ENCODE measurements around the gene OR2T35.
"Not testable (repeated sequence)": the region's sequence is repeated elsewhere in the genome, so short reads cannot be mapped to it uniquely, and the experiment has no call there.

OR2T35 gene

DNA sequence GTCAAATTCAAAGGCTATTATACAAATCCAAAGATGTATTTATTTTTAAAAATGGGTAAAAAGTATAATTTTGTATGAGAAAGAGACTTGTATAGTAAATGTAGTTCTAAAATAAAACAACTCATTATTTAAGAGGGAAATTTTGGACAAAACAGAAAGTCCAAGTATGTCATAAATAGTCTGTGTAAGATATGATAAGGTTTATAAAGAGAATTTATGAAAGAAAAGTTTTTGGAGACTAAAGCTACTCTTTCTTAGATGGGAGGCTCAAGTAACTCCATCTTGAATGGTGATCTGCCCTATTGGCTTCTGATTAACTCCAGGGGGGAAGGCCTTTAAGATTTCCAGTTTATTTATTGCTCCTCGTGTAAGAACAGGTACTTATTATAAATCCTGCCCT is 24.9 kb upstream of the OR2T35 start:
- Histone ChIP-seq H3K36me3 (ENCODE audit: control insufficient read depth, insufficient read depth, low read length) (no peaks in the 10 kb centered on the region), H3K4me2 (ENCODE audit: low read length) (no peak overlapping the region), H3K27ac (no peak overlapping the region), H3K4me3 (ENCODE audit: low read depth, low read length) (no peak overlapping the region), H3K9me3 (ENCODE audit: control insufficient read depth, low read length) (no peaks in the 10 kb centered on the region), H3K79me2 (no peaks in the 10 kb centered on the region), H3K4me1 (no peaks in the 10 kb centered on the region), H2AFZ (no peak overlapping the region), H3K9ac (no peak overlapping the region), H3K27me3 (ENCODE audit: control insufficient read depth, insufficient read depth, low read length) (no peaks in the 10 kb centered on the region)
- TF ChIP-seq, protein P1, sequence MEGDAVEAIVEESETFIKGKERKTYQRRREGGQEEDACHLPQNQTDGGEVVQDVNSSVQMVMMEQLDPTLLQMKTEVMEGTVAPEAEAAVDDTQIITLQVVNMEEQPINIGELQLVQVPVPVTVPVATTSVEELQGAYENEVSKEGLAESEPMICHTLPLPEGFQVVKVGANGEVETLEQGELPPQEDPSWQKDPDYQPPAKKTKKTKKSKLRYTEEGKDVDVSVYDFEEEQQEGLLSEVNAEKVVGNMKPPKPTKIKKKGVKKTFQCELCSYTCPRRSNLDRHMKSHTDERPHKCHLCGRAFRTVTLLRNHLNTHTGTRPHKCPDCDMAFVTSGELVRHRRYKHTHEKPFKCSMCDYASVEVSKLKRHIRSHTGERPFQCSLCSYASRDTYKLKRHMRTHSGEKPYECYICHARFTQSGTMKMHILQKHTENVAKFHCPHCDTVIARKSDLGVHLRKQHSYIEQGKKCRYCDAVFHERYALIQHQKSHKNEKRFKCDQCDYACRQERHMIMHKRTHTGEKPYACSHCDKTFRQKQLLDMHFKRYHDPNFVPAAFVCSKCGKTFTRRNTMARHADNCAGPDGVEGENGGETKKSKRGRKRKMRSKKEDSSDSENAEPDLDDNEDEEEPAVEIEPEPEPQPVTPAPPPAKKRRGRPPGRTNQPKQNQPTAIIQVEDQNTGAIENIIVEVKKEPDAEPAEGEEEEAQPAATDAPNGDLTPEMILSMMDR (IDR thresholded peaks at IDR 0.05) = no peak

GRCh38 chr1:248663453-248664328 is 18.6 kb upstream of the OR2T35 start:
- H2AFZ ChIP-seq; H3K4me2 ChIP-seq (ENCODE audit: low read length); H3K79me2 ChIP-seq; H3K9ac ChIP-seq; H3K4me3 ChIP-seq (ENCODE audit: low read depth, low read length); H3K9me3 ChIP-seq (ENCODE audit: control insufficient read depth, low read length); H3K27ac ChIP-seq; H3K27me3 ChIP-seq (ENCODE audit: control insufficient read depth, insufficient read depth, low read length); H3K36me3 ChIP-seq (ENCODE audit: control insufficient read depth, insufficient read depth, low read length); H3K4me1 ChIP-seq: not testable (repeated sequence)

DNA sequence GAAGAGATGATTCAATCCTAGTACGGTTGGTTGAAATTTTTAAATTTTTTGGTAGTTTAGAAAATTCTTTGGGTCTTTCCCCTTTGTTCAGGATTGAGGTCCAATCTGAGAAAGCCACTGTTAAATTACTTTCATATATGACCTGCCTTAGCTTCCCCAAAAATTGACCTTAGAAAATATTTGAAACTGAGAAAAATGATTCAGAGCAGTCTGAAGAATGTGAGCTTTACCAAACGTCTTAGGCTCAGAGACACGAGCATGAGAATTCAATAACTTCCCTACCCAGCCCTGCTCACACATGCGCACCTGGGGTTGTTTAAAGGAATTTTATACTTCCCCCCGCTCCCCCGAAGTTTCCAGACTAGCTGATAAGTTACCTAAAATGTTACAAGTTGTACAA is 11.7 kb upstream of the OR2T35 start:
- H3K79me2 ChIP-seq; H3K9me3 ChIP-seq (ENCODE audit: control insufficient read depth, low read length); H3K4me1 ChIP-seq; H3K4me3 ChIP-seq (ENCODE audit: low read depth, low read length); H3K4me2 ChIP-seq (ENCODE audit: low read length); H3K27ac ChIP-seq; H3K36me3 ChIP-seq (ENCODE audit: control insufficient read depth, insufficient read depth, low read length); H3K27me3 ChIP-seq (ENCODE audit: control insufficient read depth, insufficient read depth, low read length); H3K9ac ChIP-seq; H2AFZ ChIP-seq: not testable (repeated sequence)

DNA sequence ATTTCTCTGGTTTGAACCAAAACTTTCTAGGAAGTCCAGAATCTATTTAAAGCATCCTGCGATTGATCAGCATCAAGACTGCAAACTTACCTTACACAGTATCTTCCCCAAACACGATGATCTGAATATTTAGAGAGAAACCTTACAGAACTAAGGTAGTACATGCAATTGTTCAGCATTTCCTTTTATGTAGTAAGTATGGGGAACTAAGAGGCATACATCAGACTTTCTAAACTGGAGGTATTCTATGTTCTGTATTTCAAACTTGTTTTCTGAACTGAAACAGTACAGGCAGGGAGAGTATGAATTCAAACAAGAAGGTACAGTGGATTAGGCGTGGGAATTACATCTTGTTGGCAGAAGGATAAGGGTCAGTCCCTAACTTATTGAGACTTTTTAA is 10.3 kb upstream of the OR2T35 start, which contains the start of gene OR2T27:
OR2T27 (minus strand) TSS at position 175 of the 400 bp plus-strand sequence. CDS start 4,644 bp downstream, outside the sequence.
- H3K27ac ChIP-seq; H3K79me2 ChIP-seq; H3K4me3 ChIP-seq (ENCODE audit: low read depth, low read length); H3K4me2 ChIP-seq (ENCODE audit: low read length); H3K9ac ChIP-seq; H3K36me3 ChIP-seq (ENCODE audit: control insufficient read depth, insufficient read depth, low read length); H3K27me3 ChIP-seq (ENCODE audit: control insufficient read depth, insufficient read depth, low read length); H3K9me3 ChIP-seq (ENCODE audit: control insufficient read depth, low read length); H2AFZ ChIP-seq; H3K4me1 ChIP-seq: not testable (repeated sequence)

- not testable (repeated sequence) for H3K4me1 ChIP-seq; H3K27ac ChIP-seq; H3K27me3 ChIP-seq (ENCODE audit: control insufficient read depth, insufficient read depth, low read length); H3K9me3 ChIP-seq (ENCODE audit: control insufficient read depth, low read length); H3K36me3 ChIP-seq (ENCODE audit: control insufficient read depth, insufficient read depth, low read length); H3K9ac ChIP-seq; H3K79me2 ChIP-seq; H3K4me3 ChIP-seq (ENCODE audit: low read depth, low read length); H3K4me2 ChIP-seq (ENCODE audit: low read length); H2AFZ ChIP-seq
These were observed 3.9 kb upstream of the OR2T35 start for GRCh38 chr1:248648770-248649536.

DNA sequence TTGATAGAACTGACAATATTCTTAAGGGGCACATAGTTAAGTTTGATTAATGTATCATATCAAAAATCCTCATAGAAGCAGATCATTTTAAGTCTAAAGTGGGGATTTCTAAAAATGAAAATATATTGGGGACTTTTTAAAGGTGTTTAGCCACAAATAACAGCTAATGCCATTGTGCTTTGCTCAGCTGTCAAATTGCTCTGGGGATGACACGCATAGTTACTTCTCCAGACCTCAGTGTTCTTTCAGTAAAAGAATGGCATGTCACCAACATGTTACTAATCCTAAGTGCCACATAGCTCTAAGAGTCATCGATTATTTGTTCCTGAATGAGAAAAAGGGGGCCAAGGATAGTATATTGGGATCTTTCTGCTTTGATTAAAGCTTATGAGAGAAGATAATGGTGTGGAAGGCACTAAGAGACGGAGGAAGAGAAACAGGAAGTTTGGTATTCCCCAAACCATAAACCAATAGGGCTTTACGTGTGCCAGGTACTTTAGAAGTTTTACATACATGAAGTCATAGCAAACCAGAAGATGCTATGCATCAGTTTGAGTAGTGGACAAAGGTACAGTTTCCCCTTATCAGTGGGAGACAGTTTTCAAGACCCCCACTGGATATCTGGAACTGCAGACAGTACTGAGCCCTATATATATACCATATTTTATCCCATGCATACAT is 2.0 kb downstream of the OR2T35 start:
- not testable (repeated sequence) for H3K36me3 ChIP-seq (ENCODE audit: control insufficient read depth, insufficient read depth, low read length); H3K79me2 ChIP-seq; H3K9ac ChIP-seq; H3K27ac ChIP-seq; H3K4me3 ChIP-seq (ENCODE audit: low read depth, low read length); H3K4me2 ChIP-seq (ENCODE audit: low read length); H2AFZ ChIP-seq; H3K9me3 ChIP-seq (ENCODE audit: control insufficient read depth, low read length); H3K4me1 ChIP-seq; H3K27me3 ChIP-seq (ENCODE audit: control insufficient read depth, insufficient read depth, low read length)

DNA sequence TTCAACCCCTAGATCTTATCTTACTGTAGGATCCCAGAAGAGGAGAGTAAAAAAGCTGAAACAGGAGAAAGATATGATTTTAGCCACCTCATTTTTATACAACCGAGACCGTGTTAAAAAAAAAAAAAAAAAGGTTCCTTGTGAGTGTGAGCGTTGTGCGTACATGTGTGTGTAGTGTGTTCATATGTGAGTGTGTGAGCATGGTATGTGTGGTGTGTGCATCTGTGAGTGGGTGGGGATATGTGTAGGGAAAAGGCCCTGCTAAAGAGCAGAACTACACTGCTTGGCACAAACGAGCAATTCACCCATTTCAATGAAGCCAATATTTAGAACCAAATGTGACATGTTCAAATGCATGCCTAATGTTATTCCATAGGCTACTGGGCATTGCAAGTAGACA is 3.5 kb downstream of the OR2T35 start:
- H3K27me3 ChIP-seq (ENCODE audit: control insufficient read depth, insufficient read depth, low read length); H3K4me3 ChIP-seq (ENCODE audit: low read depth, low read length); H3K9me3 ChIP-seq (ENCODE audit: control insufficient read depth, low read length); H3K79me2 ChIP-seq; H3K4me2 ChIP-seq (ENCODE audit: low read length); H3K36me3 ChIP-seq (ENCODE audit: control insufficient read depth, insufficient read depth, low read length); H3K9ac ChIP-seq; H3K4me1 ChIP-seq; H2AFZ ChIP-seq; H3K27ac ChIP-seq: not testable (repeated sequence)

- H3K4me1 ChIP-seq; H3K4me2 ChIP-seq (ENCODE audit: low read length); H3K9me3 ChIP-seq (ENCODE audit: control insufficient read depth, low read length); H3K4me3 ChIP-seq (ENCODE audit: low read depth, low read length); H3K9ac ChIP-seq; H2AFZ ChIP-seq; H3K36me3 ChIP-seq (ENCODE audit: control insufficient read depth, insufficient read depth, low read length); H3K79me2 ChIP-seq; H3K27me3 ChIP-seq (ENCODE audit: control insufficient read depth, insufficient read depth, low read length); H3K27ac ChIP-seq: not testable (repeated sequence)
These were observed 4.2 kb downstream of the OR2T35 start for GRCh38 chr1:248640906-248641305.

DNA sequence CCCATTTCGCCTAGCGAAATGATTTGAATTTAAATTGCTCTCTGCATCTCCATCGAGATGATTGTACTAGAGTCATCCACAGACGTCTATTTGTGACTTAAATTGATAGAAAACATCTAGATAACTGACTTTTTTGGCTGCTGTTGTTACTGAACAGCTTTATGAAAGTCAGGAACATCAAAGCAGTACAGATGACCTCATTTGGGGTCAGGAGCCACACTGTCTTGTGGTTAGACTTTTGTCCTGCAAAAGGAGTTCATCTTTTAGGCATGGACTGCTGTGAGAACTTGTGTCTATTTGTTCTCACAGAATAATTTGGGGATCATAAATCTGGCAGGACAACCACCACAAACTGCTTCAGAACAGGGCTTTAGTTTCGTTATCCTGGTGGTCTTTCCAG is 5.4 kb downstream of the OR2T35 start:
- H3K9me3 ChIP-seq (ENCODE audit: control insufficient read depth, low read length); H3K4me1 ChIP-seq; H3K27me3 ChIP-seq (ENCODE audit: control insufficient read depth, insufficient read depth, low read length); H3K4me3 ChIP-seq (ENCODE audit: low read depth, low read length); H3K79me2 ChIP-seq; H3K4me2 ChIP-seq (ENCODE audit: low read length); H3K36me3 ChIP-seq (ENCODE audit: control insufficient read depth, insufficient read depth, low read length); H3K27ac ChIP-seq; H2AFZ ChIP-seq; H3K9ac ChIP-seq: not testable (repeated sequence)

GRCh38 chr1:248636612-248637011 is 8.5 kb downstream of the OR2T35 start:
- not testable (repeated sequence) for H3K36me3 ChIP-seq (ENCODE audit: control insufficient read depth, insufficient read depth, low read length); H3K4me2 ChIP-seq (ENCODE audit: low read length); H3K4me1 ChIP-seq; H3K79me2 ChIP-seq; H3K27ac ChIP-seq; H3K9me3 ChIP-seq (ENCODE audit: control insufficient read depth, low read length); H3K9ac ChIP-seq; H2AFZ ChIP-seq; H3K27me3 ChIP-seq (ENCODE audit: control insufficient read depth, insufficient read depth, low read length); H3K4me3 ChIP-seq (ENCODE audit: low read depth, low read length)

Measured in parathyroid adenoma (tissue), 2 donors.